ENCODE measurements around the gene SLC6A8.
"Not testable (repeated sequence)": the region's sequence is repeated elsewhere in the genome, so short reads cannot be mapped to it uniquely, and the experiment has no call there.

Gene SLC6A8

DNA sequence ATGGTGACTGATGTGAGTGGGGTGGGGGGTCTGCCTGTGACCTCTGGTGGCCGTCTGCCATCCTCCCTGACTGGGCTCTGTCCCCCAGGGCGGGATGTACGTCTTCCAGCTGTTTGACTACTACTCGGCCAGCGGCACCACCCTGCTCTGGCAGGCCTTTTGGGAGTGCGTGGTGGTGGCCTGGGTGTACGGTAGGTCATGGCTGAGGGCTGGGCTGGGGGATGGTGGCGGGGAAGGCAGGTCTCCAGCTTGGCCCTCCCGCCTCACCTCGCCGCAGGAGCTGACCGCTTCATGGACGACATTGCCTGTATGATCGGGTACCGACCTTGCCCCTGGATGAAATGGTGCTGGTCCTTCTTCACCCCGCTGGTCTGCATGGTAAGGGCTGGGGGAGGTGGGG is 6.5 kb downstream of the SLC6A8 start:
- DNase-seq, result not testable (repeated sequence)

DNA sequence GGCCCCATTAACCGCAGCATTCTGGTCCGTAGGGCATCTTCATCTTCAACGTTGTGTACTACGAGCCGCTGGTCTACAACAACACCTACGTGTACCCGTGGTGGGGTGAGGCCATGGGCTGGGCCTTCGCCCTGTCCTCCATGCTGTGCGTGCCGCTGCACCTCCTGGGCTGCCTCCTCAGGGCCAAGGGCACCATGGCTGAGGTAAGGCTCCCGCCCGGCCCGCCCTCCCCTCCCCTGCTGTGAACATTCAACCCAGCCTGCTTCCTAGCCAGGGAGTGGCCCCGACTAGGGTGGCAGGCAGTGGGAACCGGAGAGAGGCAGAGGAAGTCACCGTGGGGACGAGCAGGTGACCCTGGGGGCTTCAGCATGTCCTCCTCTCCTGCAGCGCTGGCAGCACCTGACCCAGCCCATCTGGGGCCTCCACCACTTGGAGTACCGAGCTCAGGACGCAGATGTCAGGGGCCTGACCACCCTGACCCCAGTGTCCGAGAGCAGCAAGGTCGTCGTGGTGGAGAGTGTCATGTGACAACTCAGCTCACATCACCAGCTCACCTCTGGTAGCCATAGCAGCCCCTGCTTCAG is 7.1 kb downstream of the SLC6A8 start:
- no peak for DNase-seq

DNA sequence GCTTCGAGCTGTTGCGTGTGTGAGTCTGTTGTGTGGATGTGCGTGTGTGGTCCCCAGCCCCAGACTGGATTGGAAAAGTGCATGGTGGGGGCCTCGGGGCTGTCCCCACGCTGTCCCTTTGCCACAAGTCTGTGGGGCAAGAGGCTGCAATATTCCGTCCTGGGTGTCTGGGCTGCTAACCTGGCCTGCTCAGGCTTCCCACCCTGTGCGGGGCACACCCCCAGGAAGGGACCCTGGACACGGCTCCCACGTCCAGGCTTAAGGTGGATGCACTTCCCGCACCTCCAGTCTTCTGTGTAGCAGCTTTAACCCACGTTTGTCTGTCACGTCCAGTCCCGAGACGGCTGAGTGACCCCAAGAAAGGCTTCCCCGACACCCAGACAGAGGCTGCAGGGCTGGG is 8.4 kb downstream of the SLC6A8 start:
- no peak for DNase-seq

DNA sequence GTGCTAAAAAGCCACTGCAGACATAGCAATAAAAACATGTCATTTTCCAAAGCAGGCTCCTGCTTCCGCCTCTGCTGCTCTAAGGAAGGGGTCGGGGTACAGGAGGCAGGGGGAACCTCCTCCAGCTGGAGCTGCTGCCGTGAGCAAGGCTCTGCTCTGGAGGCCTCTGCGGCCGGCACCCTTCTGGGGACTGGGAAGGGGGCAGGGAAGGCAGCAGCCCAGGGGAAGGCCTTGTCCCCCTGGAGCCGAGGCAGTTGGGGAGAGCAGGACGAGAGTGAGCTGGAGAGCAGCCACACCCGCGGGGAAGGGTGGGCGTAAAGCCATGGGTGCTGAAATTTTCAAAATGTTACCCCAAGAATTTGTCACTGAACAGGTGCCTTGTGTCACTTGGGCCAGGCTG is 8.8 kb downstream of the SLC6A8 start:
- not testable (repeated sequence) for DNase-seq

DNA sequence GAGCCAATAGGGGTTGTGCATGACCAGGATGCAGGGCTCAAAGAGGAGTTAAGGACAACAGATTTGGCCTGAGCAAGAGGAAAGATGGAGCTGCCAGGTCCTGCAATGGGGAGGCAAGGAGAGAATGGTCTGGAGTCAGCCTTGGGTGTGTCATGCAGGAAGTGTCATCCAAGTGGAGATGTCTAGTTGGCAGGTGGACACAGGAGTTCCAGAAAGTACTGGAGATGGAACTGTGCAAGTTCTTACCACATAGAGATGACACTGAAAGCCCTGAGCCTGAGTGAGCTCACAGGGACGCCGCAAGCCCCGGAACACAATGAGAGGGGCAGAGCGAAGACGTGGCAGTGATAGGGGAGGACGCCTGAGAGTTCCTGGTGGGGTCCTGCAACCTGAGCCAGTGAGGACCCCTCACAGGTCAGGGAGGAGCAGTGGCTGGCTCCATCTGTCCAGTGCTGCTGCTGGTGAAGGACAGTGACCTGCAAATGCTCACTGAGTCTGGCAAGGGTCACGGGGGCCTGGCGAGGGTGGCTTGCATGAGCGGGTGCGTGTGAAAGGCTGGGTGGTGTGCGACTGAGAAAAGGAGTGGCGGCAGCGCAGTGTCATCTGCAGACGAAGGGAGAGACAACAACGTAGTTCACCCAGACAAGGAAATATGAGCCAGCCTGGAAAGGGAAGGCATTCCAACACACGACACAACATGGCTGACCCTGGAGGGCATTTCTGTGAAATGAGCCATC is 9.4 kb downstream of the SLC6A8 start:
- not testable (repeated sequence) for DNase-seq

DNA sequence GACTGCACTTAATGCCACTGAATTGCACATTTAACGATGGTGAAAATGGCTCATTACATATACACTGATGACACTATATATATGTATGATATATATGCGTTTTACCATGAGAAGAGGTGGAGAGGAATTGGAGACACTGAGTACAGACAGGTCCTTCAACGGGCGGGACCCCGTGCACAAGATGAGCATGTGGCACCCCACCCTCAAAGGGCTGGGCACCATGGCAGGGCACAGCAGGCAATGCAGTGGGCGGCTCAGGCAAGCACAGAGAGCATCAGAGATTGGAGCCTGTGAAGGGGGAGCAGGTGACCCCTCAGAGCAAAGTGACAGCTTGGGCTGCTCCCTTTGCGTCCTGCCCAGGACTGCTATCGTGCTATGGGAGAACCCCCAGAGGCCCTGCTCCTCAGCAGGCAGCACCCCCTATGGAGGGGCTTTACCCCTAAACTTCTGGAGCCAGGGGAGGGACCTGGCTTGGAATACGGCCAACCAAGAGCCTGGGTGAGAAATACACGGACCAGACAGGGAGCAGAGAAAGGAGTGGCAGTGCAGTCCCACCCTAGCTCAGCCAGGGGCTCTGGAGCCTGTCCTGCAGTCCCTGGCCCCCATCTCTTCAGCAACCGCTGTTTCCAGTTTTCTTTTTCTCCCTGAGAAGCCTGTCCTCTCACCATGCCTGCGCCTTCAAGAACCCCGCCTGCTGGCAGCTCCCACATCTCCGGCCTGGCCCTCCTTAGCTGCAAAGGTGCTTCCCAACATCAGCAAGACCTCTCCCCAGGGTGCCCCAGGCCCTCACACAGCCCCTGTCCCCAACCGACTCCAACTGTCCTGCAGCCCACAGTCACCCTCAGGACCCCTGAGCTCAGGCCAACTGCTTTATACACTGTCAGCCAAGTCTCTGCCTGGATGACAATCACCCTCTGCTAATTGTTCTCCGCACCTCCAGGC is 10.5 kb downstream of the SLC6A8 start:
- no peak for DNase-seq

DNA sequence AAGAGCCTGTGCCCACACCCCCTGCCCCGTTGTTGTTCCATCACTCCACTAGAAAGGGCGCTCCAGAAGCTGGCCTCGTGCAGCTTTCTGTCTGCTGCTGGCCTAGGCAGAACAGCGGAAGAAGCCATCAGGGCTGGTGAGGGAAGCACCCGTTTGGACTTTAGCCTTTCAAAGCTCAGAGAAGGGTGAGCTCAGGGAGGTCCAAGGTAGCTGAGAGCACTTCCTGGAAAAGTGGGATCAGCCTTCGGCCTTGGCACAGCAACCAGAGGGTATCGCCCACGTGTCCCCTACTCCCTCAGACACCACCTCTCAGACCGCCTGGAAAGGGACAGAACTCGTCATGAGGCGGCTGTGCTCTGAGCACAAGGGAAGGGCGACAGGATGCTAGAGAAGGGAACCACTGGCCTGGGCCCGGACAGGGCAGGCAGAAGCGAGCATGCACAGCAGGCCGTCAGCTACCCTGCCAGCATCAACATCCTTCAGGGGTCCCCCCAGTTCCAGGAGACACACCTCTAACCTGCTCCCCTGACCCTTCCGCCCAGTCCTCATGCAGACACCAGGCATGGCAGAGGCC is 11.6 kb downstream of the SLC6A8 start:
- not testable (repeated sequence) for DNase-seq

DNA sequence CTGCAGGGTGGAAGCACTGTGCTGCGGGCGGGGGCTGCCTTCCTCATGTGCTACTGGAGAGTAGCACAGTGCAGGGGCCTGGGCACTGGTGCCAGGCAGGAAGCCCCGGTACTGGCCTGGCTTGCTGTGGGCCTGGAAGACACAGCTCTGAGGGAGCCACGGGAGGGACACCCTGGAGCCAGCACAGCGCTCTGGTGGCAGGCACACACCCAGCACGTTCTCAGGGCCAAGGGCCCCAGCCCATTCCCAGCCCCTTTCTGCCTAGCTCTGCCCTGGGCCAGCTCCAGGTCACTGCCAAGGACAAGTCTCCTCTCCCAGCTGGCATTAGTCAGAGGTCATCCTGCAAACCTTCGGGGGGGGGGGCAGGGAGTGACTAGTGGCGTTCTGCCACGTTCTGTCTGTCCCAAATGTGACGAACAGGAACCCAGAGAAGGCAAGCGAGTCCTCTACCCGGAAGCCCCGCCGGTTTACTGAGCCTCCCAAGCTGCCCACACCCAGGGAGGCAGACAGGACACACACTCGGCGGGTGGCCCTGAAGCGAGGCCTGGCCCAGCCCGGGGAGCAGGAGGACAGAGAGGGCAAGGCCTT is 12.2 kb downstream of the SLC6A8 start:
- DNase-seq, result not testable (repeated sequence)

DNA sequence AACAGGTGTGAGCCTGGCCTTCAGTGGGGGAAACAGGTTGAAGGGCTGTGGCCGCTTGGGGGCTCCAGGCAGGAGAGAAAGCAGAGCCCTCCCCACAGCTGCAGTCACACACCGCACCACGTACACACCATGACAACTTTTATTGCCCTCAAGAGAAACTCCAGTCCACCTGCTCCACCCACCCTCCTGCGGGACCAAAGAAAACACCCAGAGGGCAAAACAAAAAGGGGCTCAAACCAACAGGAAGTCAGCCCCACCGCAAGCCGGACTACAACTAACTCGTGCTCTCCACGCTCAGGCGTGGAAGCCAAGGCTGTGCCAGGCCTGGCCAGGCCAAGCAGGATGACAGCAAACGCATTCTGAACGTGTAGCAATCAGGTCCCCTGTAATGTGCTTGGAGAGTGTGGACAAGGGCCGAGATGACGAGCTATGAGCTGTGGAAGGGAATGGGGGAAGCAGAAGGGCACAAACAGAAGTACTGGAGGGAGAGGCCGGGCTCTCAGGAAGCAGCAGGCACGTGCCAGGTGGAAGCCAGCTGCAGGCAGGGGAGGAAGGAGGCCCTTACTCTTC is 12.7 kb downstream of the SLC6A8 start:
- DNase-seq, result no peak

DNA sequence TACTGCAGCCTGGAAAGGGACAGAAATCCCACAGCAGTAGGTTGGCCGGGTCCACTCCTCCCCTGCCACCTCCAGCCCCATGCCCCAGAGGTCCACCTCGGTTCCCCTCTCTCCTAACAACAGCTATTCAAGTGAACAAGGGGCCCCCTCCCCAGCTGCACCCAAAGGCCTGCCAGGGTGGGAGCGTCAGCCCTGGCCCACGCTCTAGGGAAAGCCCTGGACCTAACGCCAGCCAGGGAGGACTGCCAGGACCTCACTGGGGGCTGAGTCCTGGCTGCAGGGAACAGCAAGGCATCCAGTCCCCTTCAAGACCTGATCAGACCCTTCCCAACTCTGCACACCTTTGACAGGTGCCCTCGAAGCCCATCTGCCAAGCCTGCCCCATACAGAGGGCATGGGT is 13.2 kb downstream of the SLC6A8 start:
- DNase-seq, result no peak

DNA sequence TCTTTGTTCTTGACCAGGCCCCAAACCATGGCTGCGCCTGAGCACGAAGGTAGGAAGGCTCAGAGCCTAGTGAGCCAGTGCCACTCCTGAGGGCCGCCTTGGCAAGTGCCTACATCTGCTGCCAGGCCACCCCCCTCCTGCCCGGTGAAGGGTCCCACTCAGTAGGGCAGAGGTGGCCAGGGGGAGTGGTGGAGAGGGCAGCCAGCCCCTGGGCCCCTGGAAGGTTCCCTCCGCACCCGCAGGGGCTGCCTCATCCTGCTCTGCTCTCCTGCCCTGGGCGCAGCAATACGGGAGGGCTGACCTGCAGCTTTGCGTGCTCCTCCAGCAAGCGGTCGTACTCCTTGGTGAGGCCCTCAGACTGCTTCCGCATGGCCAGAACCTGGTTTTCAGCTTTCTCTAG is 14.0 kb downstream of the SLC6A8 start:
- DNase-seq, result no peak

DNA sequence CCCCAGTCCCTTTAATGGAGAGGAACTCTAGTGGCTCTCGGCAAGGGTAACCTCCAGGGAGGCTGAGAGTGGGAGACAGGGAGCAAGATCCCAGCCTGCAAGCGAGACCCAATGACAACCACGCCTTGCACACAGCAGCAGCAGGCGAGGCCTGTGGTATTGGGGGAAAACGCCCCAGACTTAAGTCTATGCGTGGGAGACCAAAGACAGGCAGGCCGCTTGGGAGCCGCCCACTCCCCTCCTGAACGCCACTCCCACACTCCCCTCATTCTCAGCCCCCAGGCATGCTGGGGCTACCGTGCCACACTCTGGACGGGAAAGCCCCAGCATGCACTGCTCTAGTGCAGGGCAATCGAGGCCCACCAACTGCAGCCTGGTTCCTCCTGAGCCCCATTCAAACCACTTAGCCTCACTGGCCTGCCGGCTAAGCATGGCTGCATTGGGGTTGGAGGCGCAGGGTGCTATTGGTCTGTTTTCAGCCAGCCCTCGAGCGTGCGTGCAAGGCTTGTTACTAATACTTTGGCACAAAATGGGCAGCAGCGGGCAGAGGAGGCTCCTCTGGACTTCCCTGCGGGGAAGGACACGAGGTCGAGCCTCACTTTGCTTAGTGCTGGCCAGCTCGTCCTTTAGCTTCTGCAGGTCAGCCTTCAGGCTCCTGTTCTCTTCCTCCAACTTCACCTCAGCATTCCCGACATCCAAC is 14.8 kb downstream of the SLC6A8 start:
- no peak for DNase-seq

DNA sequence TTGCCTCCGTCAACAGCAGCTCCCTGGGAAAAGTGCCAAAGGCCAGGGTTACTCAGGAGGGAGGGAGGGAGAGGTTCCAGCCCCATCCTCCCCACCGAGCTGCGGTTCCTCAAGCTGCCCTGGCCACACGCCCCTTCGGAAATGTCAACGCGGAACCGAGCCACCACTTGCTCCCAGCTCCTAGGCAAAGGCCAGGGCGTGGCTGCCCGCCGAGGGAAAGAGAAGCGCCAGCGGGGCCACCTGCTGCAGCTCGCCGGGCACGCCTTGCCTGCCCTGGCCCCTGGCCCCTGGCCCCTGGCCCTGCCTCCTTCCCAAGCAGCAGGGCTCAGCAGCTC is 15.3 kb downstream of the SLC6A8 start:
- DNase-seq, result no peak

DNA sequence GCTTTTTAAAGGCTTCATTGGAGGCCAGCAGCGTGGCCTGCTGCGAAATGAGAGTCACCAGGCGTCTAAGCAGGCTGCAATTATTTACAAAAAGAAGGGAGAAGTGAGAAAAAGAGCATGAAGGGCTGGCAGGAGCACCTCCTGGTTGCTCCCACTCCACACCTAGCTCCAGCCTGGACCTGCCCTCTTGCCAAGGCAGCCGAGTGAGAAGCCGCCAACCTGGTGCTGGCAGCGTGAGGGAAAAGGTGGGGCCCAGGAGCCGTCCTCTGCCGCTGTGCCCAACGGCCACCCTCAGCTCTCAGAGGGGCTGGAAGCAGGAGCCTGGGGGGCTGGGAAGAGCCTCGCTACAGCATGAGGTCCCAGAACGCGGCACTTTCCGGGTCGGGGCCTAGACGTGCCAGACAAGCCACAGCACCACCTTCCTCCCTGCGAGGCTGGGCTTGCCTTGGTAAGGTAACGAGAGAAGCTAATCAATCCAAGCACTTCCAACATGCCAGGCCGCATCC is 16.3 kb downstream of the SLC6A8 start:
- DNase-seq, result no peak

DNA sequence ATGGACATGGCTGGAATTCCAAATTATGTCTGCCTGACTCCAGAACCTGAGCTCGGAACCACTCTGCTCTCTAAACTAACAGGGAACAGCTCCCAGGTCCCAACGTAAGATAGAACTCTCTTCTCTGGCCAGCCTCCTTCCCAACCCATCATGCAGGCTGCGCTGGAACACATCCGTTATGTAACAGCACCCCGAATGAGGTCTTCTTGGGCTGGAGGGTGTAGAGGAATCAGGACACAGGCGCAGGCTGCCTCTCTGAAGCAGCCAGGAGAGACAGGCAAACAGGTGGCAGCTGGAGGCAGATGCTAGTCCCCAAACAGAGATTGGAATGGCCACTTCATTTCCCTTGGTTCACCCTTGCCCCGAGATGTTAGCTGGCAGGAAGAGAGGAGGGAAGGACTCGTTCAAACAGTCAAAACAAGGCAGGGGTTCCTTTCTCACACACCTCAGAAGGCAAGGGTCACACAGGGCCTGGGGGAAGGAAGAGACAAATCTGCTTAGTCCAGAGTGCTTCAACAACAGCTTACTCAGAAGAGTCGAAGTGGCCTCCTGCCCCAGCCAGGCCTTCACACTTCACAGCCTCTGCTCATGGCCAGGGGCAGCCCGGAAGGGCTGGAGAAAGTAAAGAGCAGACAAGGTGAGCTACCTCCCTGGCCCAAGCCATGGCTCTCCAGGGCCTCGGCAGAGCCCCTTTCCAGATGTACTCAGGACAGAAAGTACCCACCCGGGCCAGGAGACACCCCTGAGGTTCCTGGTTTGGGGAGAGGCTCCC is 17.1 kb downstream of the SLC6A8 start:
- DNase-seq, result not testable (repeated sequence)

DNA sequence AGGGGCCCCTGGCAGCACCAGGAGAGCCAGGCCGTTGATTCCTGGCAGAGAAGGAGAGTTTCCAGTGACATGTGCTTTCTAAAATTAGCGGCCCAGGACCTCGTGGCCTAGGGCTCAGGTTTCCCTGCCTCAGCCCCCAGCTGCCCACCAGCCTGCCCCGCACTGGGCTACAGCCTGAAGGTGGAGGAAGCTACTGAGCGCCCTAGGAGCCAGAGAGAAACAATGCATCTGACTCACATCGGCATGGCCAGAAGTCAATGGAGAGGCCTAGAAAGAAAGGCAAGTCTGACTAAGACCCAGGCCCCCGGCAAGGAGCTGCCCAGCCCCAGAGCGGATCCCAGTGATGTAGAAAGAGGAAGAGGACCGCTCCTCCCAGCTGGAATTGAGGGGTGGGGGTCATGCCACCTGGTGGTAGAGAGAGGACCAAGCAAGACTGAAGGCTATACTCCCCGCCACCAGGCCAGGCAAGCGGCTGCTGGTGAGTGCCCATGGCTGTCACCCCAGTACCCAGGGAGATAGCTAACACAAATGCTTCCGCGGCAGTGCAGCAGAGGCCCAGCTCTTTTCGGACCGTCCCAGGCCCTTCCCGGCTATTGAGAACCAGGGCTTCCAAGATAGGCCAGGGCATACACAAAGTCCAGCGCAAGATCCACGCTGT is 17.8 kb downstream of the SLC6A8 start:
- not testable (repeated sequence) for DNase-seq

DNA sequence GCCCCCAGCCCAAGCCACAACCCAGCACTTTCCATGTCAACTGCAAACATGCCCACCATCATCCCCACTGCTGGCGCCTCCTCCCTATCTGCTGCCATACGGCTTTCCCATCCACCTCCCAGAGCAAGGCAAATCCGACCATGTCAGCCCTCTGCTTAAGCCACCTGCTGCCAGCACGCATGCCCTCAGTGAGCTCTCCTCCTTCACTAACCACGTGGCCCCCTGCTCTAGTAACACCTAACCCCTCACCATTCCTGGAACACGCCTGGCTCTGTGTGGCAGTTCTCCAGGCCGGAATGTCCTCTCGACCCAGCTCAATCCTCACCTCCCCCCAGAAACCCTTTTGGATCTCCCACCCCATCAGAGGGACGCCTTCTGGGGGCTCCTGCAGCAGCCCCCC is 19.1 kb downstream of the SLC6A8 start:
- DNase-seq, result no peak

DNA sequence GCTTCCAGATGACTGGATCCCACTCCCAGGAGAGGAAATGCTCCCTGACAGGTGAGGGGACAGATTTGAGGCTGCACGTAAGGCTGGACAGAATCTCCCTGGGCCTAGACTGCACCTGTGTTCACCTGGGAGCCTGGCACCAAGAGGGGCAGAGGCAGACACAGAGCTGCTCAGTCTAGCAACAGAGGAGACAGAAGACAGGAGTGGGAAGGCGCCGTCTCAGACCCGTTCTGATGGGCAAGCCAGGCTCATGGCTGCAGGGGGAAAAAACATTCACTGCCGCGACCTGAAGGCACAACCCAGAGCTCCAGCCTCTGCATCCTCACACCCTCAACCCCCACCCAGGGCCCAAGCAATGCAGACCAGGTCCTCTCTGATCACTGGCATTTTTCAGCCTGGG is 19.7 kb downstream of the SLC6A8 start:
- DNase-seq, result no peak

DNA sequence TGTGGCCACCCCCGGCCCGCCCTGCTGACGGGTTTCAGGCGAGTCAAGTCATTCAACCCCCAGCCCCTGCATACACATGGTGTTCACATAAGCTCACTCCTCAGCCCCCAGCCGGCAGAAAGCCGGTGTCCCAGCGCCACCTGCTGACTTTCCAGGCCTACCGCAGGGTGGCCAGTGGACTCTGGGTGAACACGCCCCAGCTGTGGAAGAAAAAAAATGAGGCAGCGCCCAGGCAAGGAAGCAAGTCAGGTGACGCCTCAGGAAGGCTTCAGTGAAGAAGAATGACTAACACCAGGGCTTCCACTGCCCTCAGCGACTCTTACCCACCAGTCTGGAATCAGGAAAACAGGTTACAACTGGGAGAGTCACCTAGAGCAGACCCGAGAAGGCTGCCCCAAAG is 20.7 kb downstream of the SLC6A8 start:
- DNase-seq, result peak; percentile 38
